C4-2B (cell line): ENCODE results near the gene CNGA1.

Source experiments
- CTCF ChIP-seq: fragments of 450-650 bp; conservative IDR thresholded peaks from 2 replicates; pipeline ENCODE4 v1.5.1; 2017; ENCODE audit warnings: mild to moderate bottlenecking
- ZFX ChIP-seq: fragments of 450-650 bp; IDR thresholded peaks from 2 replicates; pipeline ENCODE4 v1.6.1; 2017

GRCh38 chr4:48005781-48006180 lies 10.7 kb downstream of the CNGA1 start:
- TF ChIP-seq CTCF (no peak), ZFX (no peak)
